HG03565 (cell line): ENCODE data around the gene FHAD1.
"Not testable (repeated sequence)": the region's sequence is repeated elsewhere in the genome, so short reads cannot be mapped to it uniquely, and the experiment has no call there.

Experiments used
- ATAC-seq: cut with Tn5 transposase; IDR thresholded peaks from one replicate; pipeline ENCODE4 v1.9.1; 2021; ENCODE audit warnings: mild to moderate bottlenecking, moderate library complexity; ENCODE audit not compliant: unreplicated experiment

FHAD1 gene

GRCh38 chr1:15303935-15304334, 56.9 kb downstream of the FHAD1 start:
- ATAC-seq: no peak

- no peak for ATAC-seq
Observed at GRCh38 chr1:15304708-15305467, 57.9 kb downstream of the FHAD1 start.

- no peak for ATAC-seq
Observed at GRCh38 chr1:15305468-15305770, 58.4 kb downstream of the FHAD1 start.

- ATAC-seq: not testable (repeated sequence)
Observed at GRCh38 chr1:15306352-15306751, 59.3 kb downstream of the FHAD1 start.

- no peak for ATAC-seq
Observed at GRCh38 chr1:15308135-15308534, 61.1 kb downstream of the FHAD1 start.

- ATAC-seq: no peak
Observed at GRCh38 chr1:15308621-15309027, 61.6 kb downstream of the FHAD1 start.

- no peak for ATAC-seq
Observed at GRCh38 chr1:15309687-15310086, 62.7 kb downstream of the FHAD1 start.

- no peak for ATAC-seq
Observed at GRCh38 chr1:15310544-15310943, 63.5 kb downstream of the FHAD1 start.

- no peak for ATAC-seq
Observed at GRCh38 chr1:15311122-15311822, 64.2 kb downstream of the FHAD1 start.

GRCh38 chr1:15311880-15312279, 64.9 kb downstream of the FHAD1 start:
- ATAC-seq: no peak

- ATAC-seq: no peak
Observed at GRCh38 chr1:15312626-15313411, 65.8 kb downstream of the FHAD1 start.

GRCh38 chr1:15314328-15315281, 67.6 kb downstream of the FHAD1 start:
- ATAC-seq: no peak

GRCh38 chr1:15315815-15316214, 68.8 kb downstream of the FHAD1 start:
- no peak for ATAC-seq

GRCh38 chr1:15316510-15316909, 69.5 kb downstream of the FHAD1 start:
- no peak for ATAC-seq

- no peak for ATAC-seq
Observed at GRCh38 chr1:15320267-15320666, 73.2 kb downstream of the FHAD1 start.

- no peak for ATAC-seq
Observed at GRCh38 chr1:15321601-15322000, 74.6 kb downstream of the FHAD1 start.

- no peak for ATAC-seq
Observed at GRCh38 chr1:15322648-15323350, 75.8 kb downstream of the FHAD1 start.

- no peak for ATAC-seq
Observed at GRCh38 chr1:15323351-15323988, 76.4 kb downstream of the FHAD1 start.

- no peak for ATAC-seq
Observed at GRCh38 chr1:15323989-15324868, 77.2 kb downstream of the FHAD1 start.
